K562 (cell line): ENCODE data around the gene KLHL22. TPM values are rescaled to one million over a fixed set of nuclear protein-coding genes. Genes with fewer than 3 reads are reported as not detected.

Experiments used
- ATAC-seq: fragments of 200-7000 bp; cut with Tn5 transposase; 3 replicates; pipeline ENCODE4 v1.9.1; 2020; ENCODE audit warnings: moderate library complexity
- BruUV-seq: library from RNA; stranded (reverse); fragments of 400-500 nt; replicated peaks from 2 replicates; lab custom pipeline; 2021; lab: Mats Ljungman, UMichigan
- CTCF ChIA-PET: fragments of 300-600 bp; formaldehyde crosslinking; extraction: SDS; loops from one replicate; lab custom pipeline; 2021; ENCODE audit warnings: low intra/inter-chr PET ratio; lab: Yijun Ruan, JAX
- POLR2A ChIA-PET: fragments of 300-600, 350-650 bp; sonication (Branson Sonifier 250); formaldehyde crosslinking; extraction: SDS; loops from one replicate; lab custom pipeline; 2021; ENCODE audit warnings: antibody characterized with exemption, inconsistent platforms; lab: Yijun Ruan, JAX
- DNase-seq, 4 experiments: peaks; one replicate each; pipeline versions ENCODE4 v3.0.0 to v3.0.0-alpha.2; 2011 to 2018; ENCODE audit warnings: low spot score in 3 of 4, mixed read lengths in 3 of 4; ENCODE audit errors: extremely low read depth in 1 of 4
- FAIRE-seq: peaks from 2 replicates; lab custom pipeline; 2011; peaks lifted over from hg19 to GRCh38; lab: Jason Lieb, UNC
- H2AFZ ChIP-seq: 2 replicates; pipeline ENCODE4 v1.6.0; 2011; ENCODE audit warnings: low read depth, low read length, control low read depth, inconsistent platforms
- H3K27ac ChIP-seq: fragments of 200-600 bp; 3 replicates; pipeline ENCODE4 v1.8.0; 2011; ENCODE audit warnings: low read depth, mild to moderate bottlenecking, control low read depth, inconsistent platforms, low read length, moderate library complexity, mixed read lengths; ENCODE audit errors: extremely low read depth
- H3K27me3 ChIP-seq, 2 experiments: fragments of 300-600 bp in 1 of 2; 2 replicates in 1 of 2; 3 replicates in 1 of 2; pipeline versions ENCODE4 v1.6.0 to v1.8.0; 2011; ENCODE audit warnings: inconsistent platforms in 2 of 2, low read length in 2 of 2, mild to moderate bottlenecking in 1 of 2, mixed read lengths in 1 of 2, moderate library complexity in 1 of 2; ENCODE audit not compliant: control insufficient read depth in 2 of 2, insufficient read depth in 2 of 2
- H3K36me3 ChIP-seq: fragments of 300-600 bp; 3 replicates; pipeline ENCODE4 v1.8.0; 2011; ENCODE audit warnings: mild to moderate bottlenecking, low read length, inconsistent platforms; ENCODE audit not compliant: control insufficient read depth, insufficient read depth
- H3K4me1 ChIP-seq, 2 experiments: fragments of 200-600 bp in 1 of 2; replicated peaks in 1 of 2; 2 replicates in 1 of 2; 3 replicates in 1 of 2; pipeline versions ENCODE4 v1.5.1 to v1.8.0; 2011; ENCODE audit warnings: inconsistent platforms in 2 of 2, low read length in 2 of 2, mild to moderate bottlenecking in 1 of 2, mixed read lengths in 1 of 2, moderate library complexity in 1 of 2; ENCODE audit not compliant: control insufficient read depth in 2 of 2, insufficient read depth in 2 of 2
- H3K4me2 ChIP-seq: 2 replicates; pipeline ENCODE4 v1.6.1; 2011; ENCODE audit warnings: low read length, control low read depth, inconsistent platforms, mixed read lengths; ENCODE audit not compliant: insufficient read depth
- H3K4me3 ChIP-seq: fragments of 200-600 bp; sonication (generic), shearing (Covaris generic); 2 replicates; pipeline ENCODE4 v1.5.1; 2016; ENCODE audit warnings: control low read depth, inconsistent platforms
- H3K79me2 ChIP-seq: fragments of 200-600 bp; 3 replicates; pipeline ENCODE4 v1.8.0; 2011; ENCODE audit warnings: low read length, inconsistent platforms; ENCODE audit not compliant: control insufficient read depth, insufficient read depth
- H3K9ac ChIP-seq, 2 experiments: 2 replicates each; pipeline versions ENCODE4 v1.6.0 to v1.6.1; 2011; ENCODE audit warnings: low read depth in 2 of 2, low read length in 2 of 2, control low read depth in 1 of 2, inconsistent platforms in 1 of 2, mild to moderate bottlenecking in 1 of 2, mixed read lengths in 1 of 2; ENCODE audit not compliant: insufficient read depth in 1 of 2
- H3K9me1 ChIP-seq: one replicate; pipeline ENCODE4 v1.6.0; 2011; ENCODE audit warnings: inconsistent platforms, mild to moderate bottlenecking, low read length, moderate library complexity; ENCODE audit not compliant: control insufficient read depth, insufficient read depth
- H3K9me3 ChIP-seq: replicated peaks from 2 replicates; pipeline ENCODE4 v1.5.1; 2011; ENCODE audit warnings: low read depth, low read length, inconsistent platforms; ENCODE audit not compliant: control insufficient read depth, insufficient read depth
- H4K20me1 ChIP-seq: replicated peaks from 2 replicates; pipeline ENCODE4 v1.6.1; 2011; ENCODE audit warnings: low read length, inconsistent platforms, mixed read lengths; ENCODE audit not compliant: control insufficient read depth, insufficient read depth
- ARID2 ChIP-seq: fragments of 450-650 bp; IDR thresholded peaks from 2 replicates; pipeline ENCODE4 v1.6.1; 2017; ENCODE audit warnings: antibody characterized with exemption, mild to moderate bottlenecking
- GTF2F1 ChIP-seq: IDR thresholded peaks from 2 replicates; pipeline ENCODE4 v1.6.1; 2011; ENCODE audit warnings: low read depth, low read length, improper control_type of control experiment
- HNRNPLL ChIP-seq: fragments of 200-400 bp; formaldehyde crosslinking; IDR thresholded peaks from 2 replicates; pipeline ENCODE4 v1.6.1; 2017; ENCODE audit warnings: low read length, low read depth, mild to moderate bottlenecking; ENCODE audit not compliant: poor library complexity, severe bottlenecking
- MAFK ChIP-seq: IDR thresholded peaks from 2 replicates; pipeline ENCODE4 v1.6.1; 2011; ENCODE audit warnings: low read length, improper control_type of control experiment
- MYBL2 ChIP-seq, 2 experiments: fragments of 450-650 bp in 1 of 2; sonication (generic) in 1 of 2; formaldehyde crosslinking in 1 of 2; IDR thresholded peaks; 2 replicates each; pipeline versions ENCODE4 v1.6.1 to v1.8.1; 2017 to 2022; ENCODE audit warnings: borderline replicate concordance in 1 of 2, inconsistent platforms in 1 of 2, low read depth in 1 of 2, mild to moderate bottlenecking in 1 of 2, missing genetic modification reagents in 1 of 2, moderate library complexity in 1 of 2
- RBM15 ChIP-seq: fragments of 200-400 bp; formaldehyde crosslinking; IDR thresholded peaks from 2 replicates; pipeline ENCODE4 v1.6.1; 2018; ENCODE audit warnings: mild to moderate bottlenecking, low read length, moderate library complexity; ENCODE audit not compliant: insufficient read depth
- RBM17 ChIP-seq: fragments of 200-400 bp; formaldehyde crosslinking; IDR thresholded peaks from 2 replicates; pipeline ENCODE4 v1.6.1; 2017; ENCODE audit warnings: low read depth, mild to moderate bottlenecking, low read length, borderline replicate concordance
- SMARCE1 ChIP-seq: fragments of 450-650 bp; IDR thresholded peaks from 2 replicates; pipeline ENCODE4 v1.7.1; 2016; ENCODE audit warnings: mild to moderate bottlenecking
- TOE1 ChIP-seq, 2 experiments: fragments of 450-650 bp in 1 of 2; sonication (generic) in 1 of 2; formaldehyde crosslinking in 1 of 2; IDR thresholded peaks; 2 replicates each; pipeline versions ENCODE4 v1.7.1 to v1.8.0; 2016 to 2022; ENCODE audit warnings: borderline replicate concordance in 2 of 2, mild to moderate bottlenecking in 2 of 2, antibody characterized with exemption in 1 of 2, inconsistent platforms in 1 of 2, low read depth in 1 of 2, missing genetic modification reagents in 1 of 2, moderate library complexity in 1 of 2
- ZNF143 ChIP-seq: sonication (generic); formaldehyde crosslinking; IDR thresholded peaks from 2 replicates; pipeline ENCODE4 v1.9.0; 2022; ENCODE audit warnings: mild to moderate bottlenecking, missing genetic modification reagents
- ZNF507 ChIP-seq: conservative IDR thresholded peaks from 2 replicates; pipeline ENCODE4 v1.6.1; 2017; ENCODE audit warnings: missing genetic modification characterization, missing compliant biosample characterization
- WGBS: fragments of 100-300 bp; shearing (Covaris generic); methylation state at CpG from one replicate; pipeline ENCODE4 v1.1.6; 2016; ENCODE audit warnings: low coverage, mixed read lengths; ENCODE audit not compliant: insufficient coverage; ENCODE audit errors: missing lambda C conversion rate; 5-methylcytosine and 5-hydroxymethylcytosine counted together
- in situ Hi-C: fragments of 300-500 bp; cut with MboI; formaldehyde crosslinking; loops from 4 replicates; pipeline ENCODE4 v1.15.0; 2018; ENCODE audit warnings: inconsistent platforms, mixed read lengths
- intact Hi-C: fragments of 100-400 bp; cut with micrococcal nuclease; formaldehyde crosslinking; loops from 2 replicates; pipeline ENCODE4 v1.14.2; 2022
- polyA plus RNA-seq, 8 experiments: library from polyadenylated mRNA; depleted of rRNA in 4 of 8; stranded (reverse) in 5 of 8; unstranded in 3 of 8; fragments of >200 nt; fragmentation: Nextera tagmentation in 2 of 8; fragmentation: Illumina TruSeq in 1 of 8; extraction: Ambion mirVana in 2 of 8; extraction: Trizol in 1 of 8; gene quantifications; 2 replicates each; pipeline versions ENCODE4 v1.2.1 to v1.2.3, GENCODE V29; 2011 to 2014; ENCODE audit warnings: inconsistent platforms in 1 of 8, missing spikeins in 1 of 8
- total RNA-seq, 7 experiments: library from RNA; depleted of rRNA in 6 of 7; stranded (reverse); fragments of >200 nt in 6 of 7; fragmentation: Illumina TruSeq in 2 of 7; extraction: Trizol in 2 of 7; gene quantifications; 2 replicates each; pipeline versions ENCODE4 v1.2.1 to v1.2.3, GENCODE V29; 2011 to 2021; ENCODE audit warnings: low replicate concordance in 1 of 7
- TF ChIP-seq, protein P1 (sequence below): fragments of 250-450 bp; sonication (Bioruptor Pico); IDR thresholded peaks from 2 replicates; pipeline ENCODE4 v1.5.0; 2020; ENCODE audit warnings: mild to moderate bottlenecking
- TF ChIP-seq, protein P2 (sequence below): fragments of 150-350 bp; IDR thresholded peaks from 2 replicates; pipeline ENCODE4 v1.6.1; 2014; ENCODE audit warnings: low read depth, mild to moderate bottlenecking, low read length, borderline replicate concordance

The KLHL22 gene
- total and polyA plus RNA-seq, 9 of the 15 experiments (the other 6 are each of a cell fraction or from before 2014, with no cell fraction given), result 1.3 to 25.6 (median 15.2) TPM

DNA sequence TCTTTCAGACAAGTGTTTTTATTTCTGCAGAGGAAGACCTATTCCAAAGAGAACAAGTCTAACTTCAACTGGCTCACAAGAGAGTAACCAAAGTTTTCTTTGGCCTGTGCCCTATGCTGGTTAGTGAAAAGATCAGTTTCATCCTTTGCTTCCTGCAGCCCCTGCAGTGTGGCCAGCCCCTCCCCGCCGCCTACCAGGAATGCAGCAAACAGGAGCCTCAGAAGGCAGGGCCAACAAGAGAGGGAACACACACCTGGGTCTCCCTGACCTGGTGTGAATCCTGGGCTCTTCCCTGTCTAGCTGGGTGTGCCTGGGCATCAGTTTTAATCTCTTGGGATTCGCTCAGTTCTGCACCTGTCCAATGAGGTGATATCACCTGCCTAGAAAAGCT lies 36.4 kb downstream of the KLHL22 start (continued):
- TF ChIP-seq MYBL2 (IDR thresholded peaks at IDR 0.05; ENCODE audit: low read depth) (no peak), MYBL2 (CRISPR knock-in tag; IDR thresholded peaks at IDR 0.05; ENCODE audit: borderline replicate concordance) (peak; percentile 37; the same call in 1 of the 2 replicates), ZNF507 (tag) (no peak)
- TF ChIP-seq, all 486 proteins: peak for 5

DNA sequence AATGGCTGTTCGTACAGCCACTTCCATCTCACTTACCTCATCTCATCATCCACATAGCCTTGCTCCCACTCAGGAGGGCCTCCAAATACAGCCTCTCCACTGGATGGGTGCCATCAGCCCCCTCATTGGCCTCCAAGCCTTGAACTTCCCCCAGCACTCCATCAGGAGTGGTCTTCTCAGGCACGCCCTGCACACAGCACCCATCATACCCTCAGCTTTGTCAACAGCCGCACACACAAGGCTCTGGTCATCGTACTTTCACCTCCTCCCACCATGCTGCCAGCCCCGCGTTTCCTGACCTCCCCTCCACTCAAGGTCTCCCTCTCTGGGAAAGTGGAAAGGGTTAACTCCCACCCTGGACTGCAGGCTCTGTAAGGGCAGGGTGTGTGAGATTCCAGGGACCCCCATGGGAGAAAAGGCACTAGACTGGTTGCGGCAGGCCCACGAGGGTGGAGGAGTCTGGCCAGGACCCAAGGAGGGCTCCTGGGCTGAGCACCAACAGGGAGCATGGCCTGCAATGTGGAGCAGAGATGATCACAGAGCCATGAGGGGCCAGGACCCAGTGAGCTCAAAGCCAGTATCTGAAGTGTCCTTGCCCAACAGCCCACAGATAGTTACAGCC lies 37.0 kb downstream of the KLHL22 start:
- FAIRE-seq, result no peak
- intact Hi-C loops (loop anchor here (5.0 kb wide), 1 partner anchor 161 kb away; no protein-coding TSS in a partner anchor), in situ Hi-C loops (loop anchor here (5.0 kb wide), 2 partner anchors 36 to 301 kb away; no protein-coding TSS in a partner anchor)
- Histone ChIP-seq H2AFZ (no peak overlapping the region), H3K9me1 (no peaks in the 10 kb centered on the region), H3K4me3 (no peak overlapping the region), H3K27ac (no peak overlapping the region), H3K36me3 (no peaks in the 10 kb centered on the region), H3K9me3 (no peaks in the 10 kb centered on the region), H3K79me2 (no peaks in the 10 kb centered on the region), H3K9ac (peak overlapping the region in 1 of 2 experiments; percentile 7; a peak in 1 of 4 replicates), H3K27me3 (peaks cover 0 to under 1% of the 10 kb centered on the region in 2 experiments; a peak in 2 of 5 replicates), H3K4me1 (no peaks in the 10 kb centered on the region; a peak in 2 of 5 replicates), H4K20me1 (peaks cover 16% of the 10 kb centered on the region), H3K4me2 (no peak overlapping the region)
- no TSS peak for BruUV-seq
- DNase-seq, result no peak
- ATAC-seq, result no peak
- 25% methylated on average over 8 of the region's 8 CpGs for WGBS
- CTCF ChIA-PET, result no interaction called here
- POLR2A ChIA-PET, result interaction anchor here (0.6 to 1.7 kb wide), 6 partner anchors 9 to 89 kb away, joined by 3 to 10 read pairs (median 4); no protein-coding TSS in a partner anchor
- no peak for TF ChIP-seq ARID2
- TF ChIP-seq SMARCE1, result no peak
- TF ChIP-seq, protein P1, sequence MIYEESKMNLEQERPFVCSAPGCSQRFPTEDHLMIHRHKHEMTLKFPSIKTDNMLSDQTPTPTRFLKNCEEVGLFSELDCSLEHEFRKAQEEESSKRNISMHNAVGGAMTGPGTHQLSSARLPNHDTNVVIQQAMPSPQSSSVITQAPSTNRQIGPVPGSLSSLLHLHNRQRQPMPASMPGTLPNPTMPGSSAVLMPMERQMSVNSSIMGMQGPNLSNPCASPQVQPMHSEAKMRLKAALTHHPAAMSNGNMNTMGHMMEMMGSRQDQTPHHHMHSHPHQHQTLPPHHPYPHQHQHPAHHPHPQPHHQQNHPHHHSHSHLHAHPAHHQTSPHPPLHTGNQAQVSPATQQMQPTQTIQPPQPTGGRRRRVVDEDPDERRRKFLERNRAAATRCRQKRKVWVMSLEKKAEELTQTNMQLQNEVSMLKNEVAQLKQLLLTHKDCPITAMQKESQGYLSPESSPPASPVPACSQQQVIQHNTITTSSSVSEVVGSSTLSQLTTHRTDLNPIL, result no peak
- TF ChIP-seq RBM15, result no peak
- TF ChIP-seq, protein P2, sequence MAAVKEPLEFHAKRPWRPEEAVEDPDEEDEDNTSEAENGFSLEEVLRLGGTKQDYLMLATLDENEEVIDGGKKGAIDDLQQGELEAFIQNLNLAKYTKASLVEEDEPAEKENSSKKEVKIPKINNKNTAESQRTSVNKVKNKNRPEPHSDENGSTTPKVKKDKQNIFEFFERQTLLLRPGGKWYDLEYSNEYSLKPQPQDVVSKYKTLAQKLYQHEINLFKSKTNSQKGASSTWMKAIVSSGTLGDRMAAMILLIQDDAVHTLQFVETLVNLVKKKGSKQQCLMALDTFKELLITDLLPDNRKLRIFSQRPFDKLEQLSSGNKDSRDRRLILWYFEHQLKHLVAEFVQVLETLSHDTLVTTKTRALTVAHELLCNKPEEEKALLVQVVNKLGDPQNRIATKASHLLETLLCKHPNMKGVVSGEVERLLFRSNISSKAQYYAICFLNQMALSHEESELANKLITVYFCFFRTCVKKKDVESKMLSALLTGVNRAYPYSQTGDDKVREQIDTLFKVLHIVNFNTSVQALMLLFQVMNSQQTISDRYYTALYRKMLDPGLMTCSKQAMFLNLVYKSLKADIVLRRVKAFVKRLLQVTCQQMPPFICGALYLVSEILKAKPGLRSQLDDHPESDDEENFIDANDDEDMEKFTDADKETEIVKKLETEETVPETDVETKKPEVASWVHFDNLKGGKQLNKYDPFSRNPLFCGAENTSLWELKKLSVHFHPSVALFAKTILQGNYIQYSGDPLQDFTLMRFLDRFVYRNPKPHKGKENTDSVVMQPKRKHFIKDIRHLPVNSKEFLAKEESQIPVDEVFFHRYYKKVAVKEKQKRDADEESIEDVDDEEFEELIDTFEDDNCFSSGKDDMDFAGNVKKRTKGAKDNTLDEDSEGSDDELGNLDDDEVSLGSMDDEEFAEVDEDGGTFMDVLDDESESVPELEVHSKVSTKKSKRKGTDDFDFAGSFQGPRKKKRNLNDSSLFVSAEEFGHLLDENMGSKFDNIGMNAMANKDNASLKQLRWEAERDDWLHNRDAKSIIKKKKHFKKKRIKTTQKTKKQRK, result no peak
- TF ChIP-seq ZNF143 (CRISPR knock-in tag), result no peak
- no peak for TF ChIP-seq TOE1 (IDR thresholded peaks at IDR 0.05; ENCODE audit: borderline replicate concordance)
- TF ChIP-seq TOE1 (CRISPR knock-in tag; IDR thresholded peaks at IDR 0.05; ENCODE audit: borderline replicate concordance, low read depth), result no peak
- peak; percentile 44 for TF ChIP-seq HNRNPLL
- no peak for TF ChIP-seq GTF2F1
- TF ChIP-seq MAFK, result no peak
- TF ChIP-seq RBM17, result no peak
